Subcutaneous adipose tissue (tissue), 4 donors: Measurements from ENCODE around the gene TMEM200C. TPM values are rescaled to one million over a fixed set of nuclear protein-coding genes. Genes with fewer than 3 reads are reported as not detected.

Experiments
- total RNA-seq, 4 donors: library from RNA; depleted of rRNA; stranded (reverse); fragments of >200 nt; gene quantifications; one replicate each; pipeline ENCODE4 v1.1.0, GENCODE V29; 2016
- TF ChIP-seq, protein P1 (sequence below): fragments of 450-650 bp; IDR thresholded peaks from one replicate; pipeline ENCODE4 v1.5.1; 2016; ENCODE audit warnings: low read depth, mild to moderate bottlenecking, control low read depth, antibody characterized with exemption, moderate library complexity

The TMEM200C gene
- total RNA-seq, 4 donors from 2014 or later, result not detected

DNA sequence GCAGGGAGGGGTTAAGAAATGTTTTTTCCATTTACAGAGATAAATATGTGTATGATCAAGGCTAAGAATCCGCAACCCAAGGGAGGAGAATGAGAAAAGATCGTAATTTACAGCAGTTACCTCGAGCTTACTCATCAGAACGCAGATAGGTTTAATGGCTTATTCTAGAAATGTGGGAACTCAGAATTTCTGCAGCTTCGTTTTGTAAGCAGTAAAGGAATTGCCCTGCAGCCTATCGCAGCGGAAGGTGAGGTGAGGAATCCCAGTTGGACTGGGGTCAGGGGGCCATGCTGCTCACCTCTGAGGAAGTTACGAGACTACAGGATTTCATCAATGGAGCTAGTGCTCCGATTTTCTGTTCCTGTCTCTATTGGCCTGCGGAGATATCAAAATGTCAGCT lies 8.1 kb upstream of the TMEM200C start:
- TF ChIP-seq, protein P1, sequence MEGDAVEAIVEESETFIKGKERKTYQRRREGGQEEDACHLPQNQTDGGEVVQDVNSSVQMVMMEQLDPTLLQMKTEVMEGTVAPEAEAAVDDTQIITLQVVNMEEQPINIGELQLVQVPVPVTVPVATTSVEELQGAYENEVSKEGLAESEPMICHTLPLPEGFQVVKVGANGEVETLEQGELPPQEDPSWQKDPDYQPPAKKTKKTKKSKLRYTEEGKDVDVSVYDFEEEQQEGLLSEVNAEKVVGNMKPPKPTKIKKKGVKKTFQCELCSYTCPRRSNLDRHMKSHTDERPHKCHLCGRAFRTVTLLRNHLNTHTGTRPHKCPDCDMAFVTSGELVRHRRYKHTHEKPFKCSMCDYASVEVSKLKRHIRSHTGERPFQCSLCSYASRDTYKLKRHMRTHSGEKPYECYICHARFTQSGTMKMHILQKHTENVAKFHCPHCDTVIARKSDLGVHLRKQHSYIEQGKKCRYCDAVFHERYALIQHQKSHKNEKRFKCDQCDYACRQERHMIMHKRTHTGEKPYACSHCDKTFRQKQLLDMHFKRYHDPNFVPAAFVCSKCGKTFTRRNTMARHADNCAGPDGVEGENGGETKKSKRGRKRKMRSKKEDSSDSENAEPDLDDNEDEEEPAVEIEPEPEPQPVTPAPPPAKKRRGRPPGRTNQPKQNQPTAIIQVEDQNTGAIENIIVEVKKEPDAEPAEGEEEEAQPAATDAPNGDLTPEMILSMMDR, result no peak

DNA sequence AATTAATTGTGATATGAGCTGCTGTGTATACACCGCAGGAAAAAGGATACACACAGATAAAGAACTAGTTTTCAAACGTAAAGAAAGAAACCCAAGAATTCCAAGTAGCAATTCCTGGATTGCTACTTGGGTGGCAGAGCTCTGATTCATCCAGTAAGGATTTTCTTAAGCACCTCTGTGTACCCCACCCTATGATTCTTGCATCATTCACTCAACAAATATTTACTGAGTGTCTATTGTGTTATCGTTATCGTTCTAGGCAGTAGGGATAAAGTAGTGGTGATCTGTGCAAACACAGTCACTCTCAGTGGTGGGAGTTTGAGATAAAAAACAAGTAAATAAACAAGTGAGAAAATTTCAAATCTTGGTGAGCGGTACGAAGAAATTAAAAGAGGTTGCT lies 4.9 kb upstream of the TMEM200C start:
- TF ChIP-seq, protein P1, result no peak

DNA sequence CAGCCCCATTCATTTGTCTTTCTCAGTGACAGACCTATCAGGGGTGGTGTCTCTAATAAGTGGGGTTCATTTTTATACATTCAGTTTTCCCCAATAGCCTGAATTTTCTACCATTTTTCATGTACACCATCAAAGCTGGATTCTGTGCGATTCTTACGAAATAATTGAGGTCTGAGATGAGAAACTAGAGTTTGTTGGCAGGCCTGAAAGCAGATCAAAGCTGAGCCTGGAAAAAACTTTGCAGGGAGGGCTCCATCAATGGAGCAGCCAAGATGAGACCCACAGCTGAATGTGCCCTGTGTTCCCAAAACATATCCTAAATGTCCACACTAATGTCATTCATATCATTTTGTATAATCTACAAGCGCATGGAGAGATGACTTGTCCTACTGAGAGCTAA lies 4.5 kb upstream of the TMEM200C start:
- TF ChIP-seq, protein P1, result no peak

DNA sequence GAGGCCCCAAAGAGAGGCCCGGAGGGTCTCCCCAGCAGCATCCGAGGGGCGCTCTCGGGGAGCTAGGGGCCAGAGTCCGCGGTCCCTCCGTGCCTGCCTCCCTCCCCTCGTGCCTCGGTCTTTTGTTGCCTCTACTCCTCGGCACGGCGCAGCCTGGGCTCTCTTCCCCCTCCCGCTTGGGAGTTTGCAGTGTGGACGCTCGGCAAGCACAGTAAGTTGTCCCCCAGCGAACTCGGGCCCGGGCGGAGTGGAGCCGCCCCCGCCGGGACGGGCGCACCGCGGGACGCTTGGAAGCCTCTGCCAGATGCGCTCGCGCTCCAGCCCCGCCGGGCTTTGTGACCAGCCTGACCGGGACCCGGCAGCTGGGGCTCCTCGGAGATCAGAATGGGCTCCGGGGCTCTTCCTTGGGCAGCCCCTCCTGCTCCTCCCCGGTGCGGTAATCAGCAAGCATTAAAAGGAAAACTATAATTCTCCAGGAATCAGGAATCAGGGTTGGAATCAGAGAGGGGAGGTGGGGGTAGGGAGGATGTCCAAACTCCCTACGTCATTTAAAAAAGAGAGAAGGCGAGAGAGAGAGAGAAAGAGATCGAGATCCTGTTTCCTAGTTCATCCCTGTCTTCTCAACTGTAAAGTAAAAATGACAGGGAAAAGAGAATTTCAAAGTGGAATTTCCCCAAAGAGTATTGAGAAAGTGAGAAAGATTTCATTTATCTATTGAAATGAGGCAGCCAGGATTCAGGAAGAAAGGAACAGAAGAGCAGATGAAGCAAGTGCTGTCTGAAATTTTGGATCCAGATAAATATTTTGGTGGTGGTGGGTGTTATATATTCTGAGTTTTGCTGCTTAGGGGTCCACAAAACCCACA lies 786 bp upstream of the TMEM200C start:
- TF ChIP-seq, protein P1, result no peak

DNA sequence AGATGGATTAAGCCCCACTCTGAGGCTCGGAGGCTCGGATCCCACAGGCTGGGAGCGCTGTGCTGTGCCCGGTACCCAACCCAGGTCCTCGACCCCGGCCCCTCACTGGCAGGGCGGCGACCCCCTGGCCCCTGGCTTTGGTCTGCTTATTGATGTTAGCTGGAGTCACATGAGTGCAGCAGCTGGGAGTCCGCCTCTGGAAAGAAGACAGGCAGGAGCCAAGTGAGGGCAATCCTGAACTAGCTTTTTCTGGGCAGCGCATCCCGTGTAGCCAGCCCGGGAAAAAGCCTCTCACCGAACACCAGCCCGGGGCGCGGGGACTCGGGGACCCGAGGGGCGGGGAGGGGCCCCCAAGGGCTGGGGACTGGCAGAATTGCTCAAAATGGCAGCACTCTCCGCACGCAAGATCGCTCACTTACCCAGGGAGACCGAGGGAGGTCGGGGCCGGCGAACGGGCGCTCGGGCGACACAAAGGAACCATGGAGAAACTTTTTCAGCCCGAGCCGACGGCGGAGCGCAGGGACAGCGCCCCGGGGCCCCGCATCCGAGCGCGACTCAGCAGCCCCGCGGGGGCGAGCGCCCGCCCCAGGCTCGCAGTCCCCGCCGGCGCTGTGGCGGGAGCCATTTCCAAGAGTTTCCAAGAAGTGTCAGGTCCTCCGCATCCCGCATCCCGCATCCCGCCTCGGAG lies 567 bp downstream of the TMEM200C start:
- TF ChIP-seq, protein P1, result no peak

DNA sequence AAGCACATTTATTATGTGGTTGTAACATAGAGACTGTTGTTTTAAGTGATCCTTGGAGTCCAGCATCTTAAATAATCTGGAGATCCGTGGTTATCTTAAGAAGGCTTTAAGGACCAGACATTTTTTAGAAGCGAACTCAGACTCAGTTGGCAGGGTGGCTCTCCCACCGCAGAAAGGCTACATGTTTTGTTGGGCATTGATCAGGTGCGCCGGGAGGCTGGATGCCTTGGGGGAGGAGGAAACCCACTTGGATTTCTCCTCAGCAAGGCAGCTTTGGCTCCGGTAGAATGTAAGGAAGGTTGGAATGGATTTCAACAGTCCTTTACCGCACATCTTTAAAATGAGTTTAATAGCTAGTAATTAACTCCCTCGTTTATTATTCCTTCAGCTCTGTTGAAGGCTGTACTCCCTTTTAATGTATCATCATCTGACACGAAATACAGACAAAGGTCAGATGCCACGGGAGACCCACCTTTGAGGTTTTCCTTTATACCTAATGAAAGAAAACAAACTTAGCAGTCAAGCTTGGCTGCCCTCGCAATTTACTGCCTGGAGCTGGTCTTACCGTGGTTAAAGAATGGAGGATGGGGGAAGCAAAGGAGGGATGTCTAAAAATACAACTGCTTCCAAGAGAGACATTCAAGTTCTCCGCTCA lies 1.2 kb downstream of the TMEM200C start:
- TF ChIP-seq, protein P1, result no peak
